Measurements from ENCODE around the gene DYNLL1. TPM values are rescaled to one million over a fixed set of nuclear protein-coding genes. Genes with fewer than 3 reads are reported as not detected.

Gene DYNLL1
- total and polyA plus RNA-seq, 2 of the 13 experiments (the other 11 are each of a cell fraction or from before 2014, with no cell fraction given): 271 to 294 TPM

DNA sequence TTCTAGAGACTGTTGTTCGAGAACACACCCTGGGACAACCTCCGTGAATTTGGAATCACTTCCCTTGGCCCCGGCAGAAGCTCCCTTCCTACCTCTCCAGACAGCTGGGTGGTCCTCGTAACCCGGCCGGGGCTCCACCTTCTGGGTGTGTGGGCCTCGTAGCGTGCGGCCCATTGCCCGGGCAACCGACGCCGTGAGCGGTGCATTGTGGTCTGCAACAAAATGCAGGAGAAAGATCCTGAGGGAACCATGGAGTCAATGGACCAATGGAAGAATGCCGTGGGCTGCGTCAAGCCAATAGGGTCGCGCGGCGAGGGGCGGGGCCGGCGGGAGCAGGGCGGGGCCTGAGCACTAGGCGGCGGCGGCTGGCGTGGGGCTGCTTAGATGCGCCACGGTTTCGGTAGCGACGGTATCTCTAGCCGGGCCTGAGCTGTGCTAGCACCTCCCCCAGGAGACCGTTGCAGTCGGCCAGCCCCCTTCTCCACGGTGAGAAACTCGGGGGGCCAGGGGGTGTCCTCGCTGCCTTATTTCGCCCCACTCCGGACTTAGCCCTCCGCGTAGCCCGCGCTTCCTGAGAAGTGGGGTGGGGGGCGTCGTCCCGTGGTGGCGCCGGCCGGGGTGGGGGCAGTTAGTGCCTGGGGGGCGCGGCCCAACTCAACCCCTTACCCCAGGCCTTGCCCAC is at the start of gene DYNLL1 (continued):
- TF ChIP-seq CBX2 (IDR thresholded peaks at IDR 0.05; ENCODE audit: low read depth, low read length): no peak
- TF ChIP-seq CBX2 (CRISPR knock-in tag; IDR thresholded peaks at IDR 0.05; ENCODE audit: low read depth): no peak
- TF ChIP-seq, protein P1, sequence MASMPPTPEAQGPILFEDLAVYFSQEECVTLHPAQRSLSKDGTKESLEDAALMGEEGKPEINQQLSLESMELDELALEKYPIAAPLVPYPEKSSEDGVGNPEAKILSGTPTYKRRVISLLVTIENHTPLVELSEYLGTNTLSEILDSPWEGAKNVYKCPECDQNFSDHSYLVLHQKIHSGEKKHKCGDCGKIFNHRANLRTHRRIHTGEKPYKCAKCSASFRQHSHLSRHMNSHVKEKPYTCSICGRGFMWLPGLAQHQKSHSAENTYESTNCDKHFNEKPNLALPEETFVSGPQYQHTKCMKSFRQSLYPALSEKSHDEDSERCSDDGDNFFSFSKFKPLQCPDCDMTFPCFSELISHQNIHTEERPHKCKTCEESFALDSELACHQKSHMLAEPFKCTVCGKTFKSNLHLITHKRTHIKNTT (CRISPR knock-in tag; IDR thresholded peaks at IDR 0.05): no peak
- peak; percentile 72; the same call in 1 of the 2 replicates for TF ChIP-seq KDM5A (IDR thresholded peaks at IDR 0.05; ENCODE audit: borderline replicate concordance, low read length)
- TF ChIP-seq, protein P2, sequence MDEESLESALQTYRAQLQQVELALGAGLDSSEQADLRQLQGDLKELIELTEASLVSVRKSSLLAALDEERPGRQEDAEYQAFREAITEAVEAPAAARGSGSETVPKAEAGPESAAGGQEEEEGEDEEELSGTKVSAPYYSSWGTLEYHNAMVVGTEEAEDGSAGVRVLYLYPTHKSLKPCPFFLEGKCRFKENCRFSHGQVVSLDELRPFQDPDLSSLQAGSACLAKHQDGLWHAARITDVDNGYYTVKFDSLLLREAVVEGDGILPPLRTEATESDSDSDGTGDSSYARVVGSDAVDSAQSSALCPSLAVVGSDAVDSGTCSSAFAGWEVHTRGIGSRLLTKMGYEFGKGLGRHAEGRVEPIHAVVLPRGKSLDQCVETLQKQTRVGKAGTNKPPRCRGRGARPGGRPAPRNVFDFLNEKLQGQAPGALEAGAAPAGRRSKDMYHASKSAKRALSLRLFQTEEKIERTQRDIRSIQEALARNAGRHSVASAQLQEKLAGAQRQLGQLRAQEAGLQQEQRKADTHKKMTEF (CRISPR knock-in tag; IDR thresholded peaks at IDR 0.05): peak; percentile 50; the same call in 1 of the 2 replicates
- no peak for TF ChIP-seq BCL3 (CRISPR knock-in tag; IDR thresholded peaks at IDR 0.05)
- TF ChIP-seq YY1 (IDR thresholded peaks at IDR 0.05; ENCODE audit: insufficient read depth, insufficient replicate concordance, low read depth, low read length): peak; percentile 54
- no peak for TF ChIP-seq ZNF121 (CRISPR knock-in tag; IDR thresholded peaks at IDR 0.05)
- TF ChIP-seq ZNF772 (CRISPR knock-in tag; IDR thresholded peaks at IDR 0.05): 0 out of 2 replicates have a peak, but pooled peaks have one; percentile 36
- TF ChIP-seq STAT5B (CRISPR knock-in tag; IDR thresholded peaks at IDR 0.05): no peak
- no peak for TF ChIP-seq GPN1 (CRISPR knock-in tag; IDR thresholded peaks at IDR 0.05; ENCODE audit: borderline replicate concordance)
- TF ChIP-seq CREB1 (IDR thresholded peaks at IDR 0.05): peak; percentile 80
- TF ChIP-seq CREB1 (CRISPR knock-in tag; IDR thresholded peaks at IDR 0.05): no peak
- TF ChIP-seq STAT6 (CRISPR knock-in tag; IDR thresholded peaks at IDR 0.05; ENCODE audit: borderline replicate concordance): no peak
- no peak; the same call in 1 of the 2 replicates for TF ChIP-seq TGIF2 (CRISPR knock-in tag; IDR thresholded peaks at IDR 0.05)
- 0 out of 2 replicates have a peak, but pooled peaks have one; percentile 38 for TF ChIP-seq WIZ (CRISPR knock-in tag; IDR thresholded peaks at IDR 0.05)
- no peak for TF ChIP-seq SCMH1 (CRISPR knock-in tag; IDR thresholded peaks at IDR 0.05; ENCODE audit: borderline replicate concordance)
- TF ChIP-seq U2AF1 (optimal IDR thresholded peaks at IDR 0.05; ENCODE audit: low read depth, low read length): no peak
- TF ChIP-seq ZNF563 (CRISPR knock-in tag; IDR thresholded peaks at IDR 0.05): peak; percentile 85; the same call in 1 of the 2 replicates
- TF ChIP-seq IRF1 (CRISPR knock-in tag; IDR thresholded peaks at IDR 0.05; ENCODE audit: low read depth): no peak
- TF ChIP-seq MAFG (CRISPR knock-in tag; IDR thresholded peaks at IDR 0.05): no peak
- TF ChIP-seq ZNF549 (CRISPR knock-in tag; IDR thresholded peaks at IDR 0.05): no peak
- TF ChIP-seq SP140L (CRISPR knock-in tag; IDR thresholded peaks at IDR 0.05; ENCODE audit: borderline replicate concordance): no peak
- peak; percentile 69 for TF ChIP-seq SALL1 (CRISPR knock-in tag; IDR thresholded peaks at IDR 0.05)
